C4-2B (cell line): Measurements from ENCODE around the gene TGFB3.

Experiments used
- ZFX ChIP-seq: fragments of 450-650 bp; IDR thresholded peaks from 2 replicates; pipeline ENCODE4 v1.6.1; 2017
- TF ChIP-seq, protein P1 (sequence below): fragments of 450-650 bp; conservative IDR thresholded peaks from 2 replicates; pipeline ENCODE4 v1.5.1; 2017; ENCODE audit warnings: mild to moderate bottlenecking

DNA sequence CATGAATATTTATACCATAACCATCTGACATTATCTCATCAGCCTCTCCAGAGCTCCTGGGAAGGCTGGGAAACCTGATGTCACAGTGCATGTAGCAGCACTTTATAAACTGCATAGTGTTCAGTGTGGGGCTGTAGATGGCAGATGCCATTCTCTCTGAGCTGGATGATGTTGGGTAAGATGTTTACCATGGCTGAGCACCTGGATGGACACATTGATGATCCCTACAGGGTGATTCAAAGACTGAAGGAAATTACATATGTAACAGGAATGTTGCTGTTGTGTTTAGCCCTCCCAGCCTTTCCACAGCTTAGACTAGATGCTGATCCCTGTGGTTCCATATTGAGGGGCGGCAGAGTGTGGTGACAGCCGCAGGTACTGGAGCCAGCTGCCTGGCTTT is 41.2 kb upstream of the TGFB3 start:
- TF ChIP-seq, protein P1, sequence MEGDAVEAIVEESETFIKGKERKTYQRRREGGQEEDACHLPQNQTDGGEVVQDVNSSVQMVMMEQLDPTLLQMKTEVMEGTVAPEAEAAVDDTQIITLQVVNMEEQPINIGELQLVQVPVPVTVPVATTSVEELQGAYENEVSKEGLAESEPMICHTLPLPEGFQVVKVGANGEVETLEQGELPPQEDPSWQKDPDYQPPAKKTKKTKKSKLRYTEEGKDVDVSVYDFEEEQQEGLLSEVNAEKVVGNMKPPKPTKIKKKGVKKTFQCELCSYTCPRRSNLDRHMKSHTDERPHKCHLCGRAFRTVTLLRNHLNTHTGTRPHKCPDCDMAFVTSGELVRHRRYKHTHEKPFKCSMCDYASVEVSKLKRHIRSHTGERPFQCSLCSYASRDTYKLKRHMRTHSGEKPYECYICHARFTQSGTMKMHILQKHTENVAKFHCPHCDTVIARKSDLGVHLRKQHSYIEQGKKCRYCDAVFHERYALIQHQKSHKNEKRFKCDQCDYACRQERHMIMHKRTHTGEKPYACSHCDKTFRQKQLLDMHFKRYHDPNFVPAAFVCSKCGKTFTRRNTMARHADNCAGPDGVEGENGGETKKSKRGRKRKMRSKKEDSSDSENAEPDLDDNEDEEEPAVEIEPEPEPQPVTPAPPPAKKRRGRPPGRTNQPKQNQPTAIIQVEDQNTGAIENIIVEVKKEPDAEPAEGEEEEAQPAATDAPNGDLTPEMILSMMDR = no peak
- no peak for TF ChIP-seq ZFX
